ENCODE measurements around the gene IBTK.
A peak's percentile ranks its signal among the peaks of the same experiment; 100 is the strongest.
"Not testable (repeated sequence)": the region's sequence is repeated elsewhere in the genome, so short reads cannot be mapped to it uniquely, and the experiment has no call there.

Gene IBTK, protein sequence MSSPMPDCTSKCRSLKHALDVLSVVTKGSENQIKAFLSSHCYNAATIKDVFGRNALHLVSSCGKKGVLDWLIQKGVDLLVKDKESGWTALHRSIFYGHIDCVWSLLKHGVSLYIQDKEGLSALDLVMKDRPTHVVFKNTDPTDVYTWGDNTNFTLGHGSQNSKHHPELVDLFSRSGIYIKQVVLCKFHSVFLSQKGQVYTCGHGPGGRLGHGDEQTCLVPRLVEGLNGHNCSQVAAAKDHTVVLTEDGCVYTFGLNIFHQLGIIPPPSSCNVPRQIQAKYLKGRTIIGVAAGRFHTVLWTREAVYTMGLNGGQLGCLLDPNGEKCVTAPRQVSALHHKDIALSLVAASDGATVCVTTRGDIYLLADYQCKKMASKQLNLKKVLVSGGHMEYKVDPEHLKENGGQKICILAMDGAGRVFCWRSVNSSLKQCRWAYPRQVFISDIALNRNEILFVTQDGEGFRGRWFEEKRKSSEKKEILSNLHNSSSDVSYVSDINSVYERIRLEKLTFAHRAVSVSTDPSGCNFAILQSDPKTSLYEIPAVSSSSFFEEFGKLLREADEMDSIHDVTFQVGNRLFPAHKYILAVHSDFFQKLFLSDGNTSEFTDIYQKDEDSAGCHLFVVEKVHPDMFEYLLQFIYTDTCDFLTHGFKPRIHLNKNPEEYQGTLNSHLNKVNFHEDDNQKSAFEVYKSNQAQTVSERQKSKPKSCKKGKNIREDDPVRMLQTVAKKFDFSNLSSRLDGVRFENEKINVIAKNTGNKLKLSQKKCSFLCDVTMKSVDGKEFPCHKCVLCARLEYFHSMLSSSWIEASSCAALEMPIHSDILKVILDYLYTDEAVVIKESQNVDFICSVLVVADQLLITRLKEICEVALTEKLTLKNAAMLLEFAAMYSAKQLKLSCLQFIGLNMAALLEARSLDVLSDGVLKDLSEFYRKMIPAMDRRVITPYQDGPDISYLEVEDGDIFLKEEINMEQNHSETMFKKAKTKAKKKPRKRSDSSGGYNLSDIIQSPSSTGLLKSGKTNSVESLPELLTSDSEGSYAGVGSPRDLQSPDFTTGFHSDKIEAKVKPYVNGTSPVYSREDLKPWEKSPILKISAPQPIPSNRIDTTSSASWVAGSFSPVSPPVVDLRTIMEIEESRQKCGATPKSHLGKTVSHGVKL (N-terminal part only)

DNA sequence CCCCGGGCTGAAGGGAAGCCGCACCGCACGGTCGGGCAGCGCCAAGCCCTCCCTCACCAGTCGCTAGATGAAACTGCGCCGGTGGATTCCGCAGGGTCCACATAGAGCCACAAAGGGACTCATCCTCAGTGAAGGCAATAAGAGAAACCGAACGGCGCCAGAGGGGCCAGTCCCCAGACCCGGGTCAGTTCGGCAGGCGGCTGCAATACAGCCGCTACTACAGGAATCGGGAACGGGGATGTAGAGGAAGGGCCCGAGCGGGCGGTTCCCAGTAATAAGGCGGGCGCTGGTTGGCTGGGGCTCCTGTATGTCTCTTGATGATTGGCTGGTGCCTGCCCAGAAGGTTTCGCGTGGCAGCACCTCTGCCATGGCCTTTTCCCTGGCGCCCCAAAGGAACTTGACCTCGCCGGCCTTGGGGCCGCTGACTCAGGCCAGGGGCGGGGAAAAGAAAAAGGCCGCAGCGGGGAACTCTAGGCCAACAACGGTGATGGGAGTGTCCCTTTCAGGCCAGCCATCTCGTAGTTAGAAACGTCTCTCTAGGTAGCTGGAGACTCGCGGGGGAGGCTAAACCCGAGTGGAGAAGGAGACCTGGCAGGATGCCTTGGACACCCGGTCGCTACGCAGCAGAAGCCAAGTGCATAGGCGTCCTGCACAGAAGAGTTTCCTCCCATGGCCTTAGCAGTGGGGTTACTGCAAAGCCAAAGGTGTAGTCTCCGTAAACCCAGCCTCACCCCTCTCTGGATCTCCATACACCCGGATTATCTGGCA, at the start of gene IBTK:
IBTK (minus strand) TSS at position 240 of the 768 bp plus-strand sequence. CDS start 7,258 bp downstream, outside the sequence.
- peak; percentile 88 for DNase-seq (ENCODE audit: low read depth)

DNA sequence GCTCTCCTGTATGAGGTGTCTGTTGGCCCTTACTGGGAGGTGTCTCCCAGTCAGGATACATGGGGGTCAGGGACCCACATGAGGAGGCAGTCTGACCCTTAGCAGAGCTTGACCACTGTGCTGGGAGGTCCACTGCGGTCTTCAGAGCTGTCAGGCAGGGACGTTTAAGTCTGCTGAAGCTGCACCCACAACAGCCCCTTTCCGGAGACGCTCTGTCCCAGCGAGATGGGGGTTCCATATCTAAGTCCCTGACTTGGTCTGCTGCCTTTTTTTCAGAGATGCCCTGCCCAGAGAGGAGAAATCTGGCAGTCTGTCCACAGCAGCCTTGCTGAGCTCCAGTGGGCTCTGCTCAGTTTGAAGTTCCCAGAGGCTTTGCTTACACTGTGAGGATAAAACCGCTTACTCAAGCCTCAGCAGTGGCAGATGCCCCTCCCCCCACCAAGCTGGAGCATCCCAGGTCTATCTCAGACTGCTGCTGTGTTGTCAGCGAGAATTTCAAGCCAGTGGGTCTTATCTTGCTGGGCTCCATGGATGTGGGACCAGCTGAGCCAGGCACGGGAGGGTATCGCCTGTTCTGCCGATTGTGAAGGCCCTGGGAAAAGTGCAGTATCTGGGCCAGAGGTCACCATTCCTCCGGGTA, 36.3 kb upstream of the IBTK start:
- DNase-seq (ENCODE audit: low read depth) = no peak

DNA sequence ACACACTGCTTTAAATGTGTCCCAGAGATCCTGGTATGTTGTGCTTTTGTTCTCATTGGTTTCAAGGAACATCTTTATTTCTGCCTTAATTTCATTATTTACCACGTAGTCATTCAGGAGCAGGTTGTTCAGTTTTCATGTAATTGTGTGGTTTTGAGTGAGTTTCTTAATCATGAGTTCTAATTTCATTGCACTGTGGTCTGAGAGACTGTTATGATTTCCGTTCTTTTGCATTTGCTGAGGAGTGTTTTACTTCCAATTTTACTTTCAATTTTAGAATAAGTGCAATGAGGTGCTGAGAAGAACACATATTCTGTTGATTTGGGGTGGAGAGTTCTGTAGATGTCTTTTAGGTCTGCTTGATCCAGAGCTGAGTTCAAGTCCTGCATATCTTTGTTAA, 34.0 kb upstream of the IBTK start:
- DNase-seq (ENCODE audit: low read depth) = not testable (repeated sequence)

DNA sequence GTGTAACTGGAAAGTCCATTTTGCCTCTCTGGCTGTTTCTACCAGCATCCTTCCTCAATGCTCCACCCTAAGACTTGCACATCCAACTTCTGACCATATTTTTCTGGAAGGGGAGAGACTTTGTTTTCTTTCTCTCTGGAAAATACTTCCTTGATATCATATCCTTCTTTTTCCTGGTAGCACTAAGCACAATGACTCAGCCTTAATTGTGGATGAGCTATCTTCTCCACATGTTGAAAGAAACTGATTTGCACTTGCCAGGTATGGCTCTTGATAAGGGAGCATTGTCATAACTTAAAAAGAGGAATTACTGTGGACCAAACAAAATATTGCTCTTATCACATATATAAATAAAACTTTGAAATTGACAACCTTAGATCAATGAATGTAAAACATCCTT, 30.1 kb upstream of the IBTK start:
- no peak for DNase-seq (ENCODE audit: low read depth)

DNA sequence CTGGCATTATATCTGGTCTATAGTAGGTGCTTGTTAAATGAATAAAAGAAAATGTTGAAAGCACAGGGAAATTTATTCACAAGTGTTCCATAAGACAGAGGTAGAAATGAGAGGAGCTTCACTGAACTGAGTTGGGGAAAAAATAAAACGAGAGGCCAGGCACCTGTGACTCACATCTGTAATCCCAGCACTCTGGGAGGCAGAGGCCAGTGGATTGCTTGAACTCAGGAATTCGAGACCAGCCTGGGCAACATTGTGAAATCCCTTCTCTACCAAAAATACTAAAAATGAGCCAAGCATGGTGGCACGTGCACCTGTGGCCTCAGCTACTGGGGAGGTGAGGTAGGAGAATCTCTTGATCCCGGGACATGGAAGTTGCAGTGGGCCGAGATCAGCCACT, 28.1 kb upstream of the IBTK start:
- DNase-seq (ENCODE audit: low read depth) = no peak

DNA sequence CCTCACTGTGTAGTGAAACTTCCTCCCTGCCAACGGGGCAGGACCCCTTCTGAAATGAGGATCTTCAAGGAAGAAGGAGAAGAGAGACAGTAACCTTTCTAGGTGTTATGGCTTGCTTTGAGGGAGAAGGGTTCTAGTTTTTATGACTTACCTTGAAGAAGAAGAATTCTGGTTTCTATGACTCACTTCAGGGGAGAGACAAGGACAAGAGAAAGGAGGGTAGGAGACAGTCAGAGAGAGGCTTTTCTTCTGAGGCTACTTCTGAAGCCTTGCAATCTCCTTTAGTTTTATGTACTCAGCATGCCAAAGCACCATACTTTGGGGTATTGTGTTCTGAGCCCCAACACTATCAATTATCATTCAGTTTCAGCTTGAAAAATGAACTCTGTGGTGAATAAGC, 25.8 kb upstream of the IBTK start:
- no peak for DNase-seq (ENCODE audit: low read depth)

DNA sequence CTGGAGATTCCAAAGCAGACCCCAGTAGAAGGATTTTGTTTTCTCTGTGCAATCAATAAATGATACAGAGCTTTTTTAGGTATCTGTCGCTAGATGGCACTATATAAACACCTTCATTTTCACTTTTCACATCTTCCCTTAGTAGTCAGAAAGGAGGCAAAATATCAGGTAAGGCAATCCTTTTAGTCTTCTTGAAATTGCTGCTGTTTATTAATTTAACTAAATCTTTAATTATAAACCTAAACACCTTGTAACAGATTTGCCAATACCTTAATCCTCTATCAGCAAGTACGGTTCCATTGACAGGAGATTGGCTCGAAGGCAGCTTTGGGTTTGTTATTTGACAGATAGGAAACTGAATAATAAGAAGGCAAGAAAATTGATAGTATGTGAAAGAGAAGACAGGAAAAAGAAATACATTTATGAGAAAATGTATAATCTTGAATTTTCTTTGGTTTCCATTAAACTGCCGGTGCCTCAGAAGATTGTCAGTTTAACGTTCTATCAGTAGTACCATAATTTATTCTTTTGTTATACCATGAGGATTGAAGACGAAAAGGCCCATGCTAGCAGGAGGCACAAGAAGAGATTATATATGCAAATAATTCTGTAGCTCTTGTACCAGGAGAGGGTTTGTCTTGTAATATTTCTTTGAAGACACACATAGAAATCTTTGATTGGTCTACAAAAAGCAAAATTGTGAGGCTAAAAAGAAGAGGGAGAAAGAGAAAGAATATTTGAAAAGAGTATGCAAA, 23.5 kb upstream of the IBTK start:
- no peak for DNase-seq (ENCODE audit: low read depth)

DNA sequence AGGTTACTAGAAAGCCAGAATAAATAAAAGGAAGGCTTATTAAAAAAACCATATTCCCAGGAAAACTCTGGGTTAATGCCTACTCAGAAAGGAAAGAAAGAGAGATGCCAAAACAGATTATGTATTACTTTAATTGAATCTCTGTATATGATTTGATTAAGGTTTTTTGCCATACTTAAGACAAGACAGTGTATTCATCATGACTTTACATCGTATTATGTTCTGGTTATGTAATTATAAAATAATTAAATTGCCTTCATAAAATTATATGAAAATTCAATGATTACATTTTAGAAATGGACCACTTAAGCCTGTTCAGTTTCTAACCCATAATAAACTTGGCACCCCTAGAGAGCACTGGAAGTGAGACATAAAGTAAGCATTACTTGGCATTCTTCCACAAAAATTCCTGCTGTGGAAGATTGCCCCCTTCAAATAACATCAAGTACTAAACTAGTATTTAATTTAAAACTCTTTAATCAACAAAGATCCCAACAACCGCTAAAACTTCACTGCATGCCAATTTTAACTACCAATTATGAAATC, 20.8 kb upstream of the IBTK start:
- DNase-seq (ENCODE audit: low read depth) = no peak

DNA sequence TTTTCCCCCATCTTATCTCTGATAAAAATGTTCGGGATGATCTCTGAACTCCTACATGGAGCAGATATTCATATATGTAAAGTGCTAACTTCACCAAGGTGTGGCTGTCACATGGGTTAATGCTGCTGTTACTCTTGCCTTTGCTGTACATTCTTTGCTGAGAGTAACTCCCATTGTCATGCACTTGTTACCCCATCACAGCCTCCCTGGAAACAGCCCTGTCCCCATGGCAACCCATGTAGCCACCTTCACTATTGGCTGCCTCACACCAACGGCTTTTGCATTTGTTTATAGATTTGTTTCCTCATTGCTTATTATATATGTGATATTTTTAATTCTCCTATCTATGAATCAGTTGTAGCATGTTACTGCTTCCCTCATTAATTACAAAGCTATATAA, 17.3 kb upstream of the IBTK start:
- no peak for DNase-seq (ENCODE audit: low read depth)

DNA sequence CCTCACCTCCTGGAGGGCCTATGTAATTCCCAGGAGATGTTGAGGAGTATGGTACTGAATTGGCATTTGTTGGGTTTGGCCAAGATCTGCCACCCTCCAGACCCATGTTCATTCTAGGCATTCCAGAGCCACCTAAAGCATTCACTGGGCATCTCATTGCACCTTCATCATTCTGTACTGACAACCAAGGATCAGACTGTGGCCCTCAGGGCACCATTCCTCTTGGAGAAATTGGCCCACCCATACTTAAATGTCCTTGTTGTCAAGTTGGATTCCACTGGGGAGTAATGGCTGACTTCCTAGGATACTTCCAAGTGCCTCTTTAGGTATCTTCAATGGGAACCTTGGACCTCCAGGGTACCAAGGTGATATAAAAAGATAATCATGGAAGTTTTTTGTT, 16.8 kb upstream of the IBTK start:
- DNase-seq (ENCODE audit: low read depth) = no peak

DNA sequence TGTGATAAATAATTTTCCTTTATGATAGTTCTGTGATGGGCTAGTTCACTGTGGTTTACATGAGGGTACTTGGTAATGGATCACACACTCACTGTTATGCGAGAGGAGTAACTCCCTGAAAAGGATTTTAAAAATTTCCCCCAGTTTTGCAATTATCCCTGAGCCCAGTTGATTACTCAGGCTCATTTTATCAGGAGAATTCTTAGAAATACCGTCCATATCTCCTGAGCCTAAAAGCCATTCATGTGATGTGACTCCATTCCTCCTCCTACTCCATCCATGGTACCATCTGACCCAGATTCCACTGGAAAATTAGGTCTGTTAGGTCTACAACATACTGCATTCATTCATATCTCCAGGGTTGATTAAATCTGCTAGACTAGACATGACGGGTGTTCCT, 16.4 kb upstream of the IBTK start:
- no peak for DNase-seq (ENCODE audit: low read depth)

DNA sequence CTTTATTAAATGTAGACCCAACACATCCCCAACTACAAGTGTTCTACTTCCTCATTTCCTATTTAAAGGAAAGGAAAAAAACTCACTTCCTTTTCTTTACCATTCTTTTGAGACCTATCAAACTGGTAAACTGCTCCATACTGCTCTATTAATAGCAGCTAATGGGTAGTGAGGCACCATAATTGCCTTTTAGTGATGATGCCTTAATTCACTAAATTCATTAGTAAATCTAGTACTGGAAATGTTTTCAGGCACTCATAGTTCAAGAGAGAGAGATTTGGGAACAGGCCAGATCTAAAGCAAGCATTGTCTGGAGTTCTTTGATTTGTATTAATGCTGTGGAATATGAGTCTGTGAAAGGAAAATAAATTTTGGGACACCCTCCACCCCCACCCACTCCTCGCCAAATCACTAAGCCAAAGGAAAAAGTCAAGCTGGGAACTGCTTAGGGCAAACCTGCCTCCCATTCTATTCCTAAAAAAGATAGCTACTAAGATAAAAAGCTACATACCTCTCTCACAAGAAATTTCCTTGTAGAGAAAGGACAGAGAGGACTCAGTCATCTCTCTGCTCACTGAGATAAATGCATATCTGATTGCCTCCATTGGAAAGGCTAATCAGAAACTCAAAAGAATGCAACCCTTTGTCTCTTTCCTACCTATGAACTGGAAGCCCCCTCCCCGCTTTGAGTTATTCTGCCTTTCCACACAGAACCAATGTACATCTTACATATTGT, 13.6 kb upstream of the IBTK start:
- DNase-seq (ENCODE audit: low read depth) = no peak

DNA sequence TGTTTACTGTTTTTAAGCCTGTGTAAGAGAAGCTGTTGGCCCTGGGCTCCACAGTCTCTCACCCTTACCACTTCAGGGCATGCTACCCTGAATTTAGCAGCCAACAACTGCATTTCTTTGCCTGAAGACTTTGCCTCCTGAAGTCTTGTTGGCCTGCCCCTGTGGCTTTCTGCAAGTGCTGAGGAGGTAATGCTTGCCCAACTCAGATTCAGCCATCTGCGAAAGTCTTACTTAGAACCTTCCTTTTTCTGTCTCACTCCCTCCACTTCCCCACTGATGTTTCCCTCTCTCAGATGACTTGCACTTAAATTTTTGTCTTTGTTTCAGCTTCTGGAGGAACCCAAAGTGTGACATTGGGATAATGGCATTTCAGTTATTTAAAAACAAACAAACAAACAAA, 11.8 kb upstream of the IBTK start:
- DNase-seq (ENCODE audit: low read depth) = no peak

DNA sequence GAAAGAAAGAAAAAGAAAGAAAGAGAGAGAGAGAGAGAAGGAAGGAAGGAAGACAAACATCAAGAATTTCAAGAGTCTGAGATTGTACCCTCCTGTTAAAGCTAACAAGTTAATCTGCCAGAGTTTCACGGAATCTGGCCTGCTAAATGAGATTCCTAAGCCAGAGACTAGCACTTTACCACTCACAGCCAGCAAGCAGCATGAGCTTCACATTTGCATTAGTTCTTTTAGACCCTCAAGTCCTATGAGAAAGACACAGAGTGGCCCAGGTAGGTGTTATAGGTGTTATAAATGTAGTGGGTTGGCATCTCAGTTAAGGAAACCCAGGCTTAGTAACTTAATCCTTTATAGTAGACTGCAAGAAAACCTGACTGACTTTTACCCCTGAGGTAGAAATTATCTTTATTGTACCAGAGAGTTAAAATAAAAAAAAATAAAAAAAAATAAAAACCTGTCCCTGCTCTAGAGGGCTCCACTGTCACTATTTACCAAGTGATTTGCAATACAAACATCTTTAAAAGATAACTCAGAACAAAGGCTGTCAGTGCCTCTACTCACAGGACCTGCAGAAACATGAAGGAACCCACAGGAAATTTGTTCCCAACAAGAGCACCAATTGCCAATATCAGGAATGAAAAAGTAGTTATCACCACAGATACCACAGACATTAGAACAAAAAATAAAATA, 9.7 kb upstream of the IBTK start:
- DNase-seq (ENCODE audit: low read depth) = no peak

DNA sequence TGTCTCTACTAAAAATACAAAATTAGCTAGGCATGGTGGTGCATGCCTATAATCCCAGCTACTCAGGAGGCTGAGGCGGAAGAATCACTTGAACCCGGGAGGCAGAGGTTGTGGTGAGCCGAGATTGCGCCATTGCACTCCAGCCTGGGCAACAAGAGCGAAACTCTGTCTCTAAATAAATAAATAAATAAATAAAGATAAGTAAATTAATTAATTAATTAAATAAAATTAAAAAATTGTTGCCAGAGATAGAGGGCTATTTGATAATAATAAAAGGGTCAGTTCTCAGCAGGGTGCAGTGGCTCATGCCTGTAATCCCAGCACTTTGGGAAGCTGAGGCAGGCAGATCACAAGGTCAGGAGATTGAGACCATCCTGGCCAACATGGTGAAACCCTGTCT, 7.2 kb upstream of the IBTK start:
- DNase-seq (ENCODE audit: low read depth) = not testable (repeated sequence)

DNA sequence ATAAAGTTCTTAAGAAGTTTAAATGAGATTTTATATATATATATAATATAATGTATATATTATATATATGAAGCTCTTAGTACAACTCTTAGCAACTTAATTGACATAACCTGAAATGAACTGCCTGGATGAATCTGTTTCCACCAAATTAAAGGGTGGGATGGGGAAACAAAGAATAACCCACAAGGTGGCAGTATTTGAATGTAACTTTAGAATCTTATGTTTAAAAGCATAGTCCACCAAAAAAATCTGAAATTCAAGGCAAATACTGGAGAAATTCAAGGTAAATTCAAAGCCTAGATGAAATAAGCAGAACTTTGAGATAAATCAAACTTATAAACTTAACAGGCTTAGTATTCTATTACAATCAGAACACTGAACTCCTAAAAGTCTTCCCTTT, 4.4 kb upstream of the IBTK start:
- no peak for DNase-seq (ENCODE audit: low read depth)

DNA sequence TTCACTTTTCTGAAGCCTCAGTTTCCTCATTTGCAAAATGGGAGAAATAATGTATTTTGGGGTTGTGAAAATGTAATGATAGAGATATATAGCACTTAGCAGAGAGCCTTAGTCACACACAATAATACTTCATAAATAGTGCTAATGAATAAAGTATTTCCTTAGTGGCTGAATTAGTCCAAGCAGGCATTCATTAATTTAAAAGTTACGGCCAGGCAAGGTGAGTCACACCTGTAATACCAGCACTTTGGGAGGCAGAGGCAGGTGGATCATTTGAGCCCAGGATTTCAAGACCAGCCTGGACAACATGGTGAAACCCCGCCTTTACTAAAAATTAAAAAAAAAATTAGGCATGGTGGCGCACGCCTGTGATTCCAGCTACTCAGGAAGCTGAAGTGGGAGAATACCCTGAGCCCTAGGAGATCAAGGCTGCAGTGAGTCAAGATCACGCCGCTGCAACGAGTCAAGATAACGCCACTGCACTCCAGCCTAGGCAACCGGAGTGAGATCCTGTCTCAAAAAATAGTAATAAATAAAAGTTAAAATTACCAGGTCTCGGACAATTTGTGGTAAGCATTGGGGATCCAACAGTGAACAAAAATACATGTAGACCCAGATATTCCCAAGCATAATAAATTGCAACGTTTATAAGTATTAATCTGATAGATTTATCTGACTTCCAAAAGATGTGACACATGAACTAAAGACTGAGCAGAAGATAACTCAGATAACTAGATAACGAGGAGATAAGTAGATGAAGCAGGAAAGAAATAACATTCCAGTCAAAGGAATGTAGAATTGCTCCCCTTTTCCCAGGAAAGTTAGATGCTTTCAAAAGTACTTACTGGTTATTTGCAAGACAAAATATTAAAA, 2.1 kb upstream of the IBTK start:
- DNase-seq (ENCODE audit: low read depth) = no peak

DNA sequence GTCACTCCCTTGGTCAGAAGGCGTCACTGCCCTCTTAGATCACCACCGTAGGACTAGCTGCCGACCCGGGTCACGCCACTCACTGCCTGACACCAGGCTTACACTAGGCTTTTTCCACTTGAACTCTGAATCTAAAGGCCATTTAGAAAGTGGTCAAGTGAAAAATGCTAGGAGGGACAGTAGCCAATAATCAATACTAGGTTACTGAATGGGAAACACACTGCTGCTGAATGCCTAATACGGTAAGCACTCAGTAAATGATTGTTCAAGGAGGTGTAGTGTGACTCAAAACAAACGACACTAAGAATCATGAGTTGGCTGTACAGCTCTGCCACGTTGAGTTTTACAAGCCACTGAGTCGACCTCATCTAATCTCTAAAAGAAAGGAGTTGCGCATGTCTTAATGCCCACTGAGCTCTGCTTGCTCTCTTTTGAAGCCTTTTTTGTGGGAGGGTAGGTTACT, 760 bp upstream of the IBTK start:
- no peak for DNase-seq (ENCODE audit: low read depth)

Data from activated T-cell treated with anti-CD3 and anti-CD28 coated beads for 24 hours (primary cell).